Thoracic aorta (tissue), 2 donors: ENCODE measurements around the gene CCDC85A. TPM values are rescaled to one million over a fixed set of nuclear protein-coding genes. Genes with fewer than 3 reads are reported as not detected.

Source experiments
- ATAC-seq: fragments of 150-250 bp; one replicate; pipeline ENCODE4 v1.8.0; 2017; ENCODE audit warnings: low read depth; ENCODE audit not compliant: insufficient number of reproducible peaks, low FRiP score
- DNase-seq: peaks from one replicate; pipeline ENCODE4 v3.0.0-alpha.2; 2020; ENCODE audit warnings: low spot score
- H3K27ac ChIP-seq, 2 donors: fragments of 200-600 bp; sonication (generic); 1 replicate in 1 of 2; 2 replicates in 1 of 2; pipeline ENCODE4 v1.5.1; 2016; ENCODE audit warnings: mild to moderate bottlenecking in 2 of 2, moderate library complexity in 2 of 2
- H3K27me3 ChIP-seq: fragments of 200-600 bp; sonication (generic); replicated peaks from 2 replicates; pipeline ENCODE4 v1.6.0; 2016; ENCODE audit warnings: mild to moderate bottlenecking; ENCODE audit not compliant: insufficient read depth
- H3K36me3 ChIP-seq: fragments of 200-600 bp; sonication (generic); one replicate; pipeline ENCODE4 v1.5.1; 2016
- H3K4me1 ChIP-seq, 2 donors: fragments of 200-600 bp; sonication (generic); 1 replicate in 1 of 2; 2 replicates in 1 of 2; pipeline versions ENCODE4 v1.5.1 to v1.6.0; 2016; ENCODE audit warnings: low read depth in 2 of 2, mild to moderate bottlenecking in 1 of 2; ENCODE audit not compliant: control insufficient read depth in 1 of 2
- H3K4me3 ChIP-seq: fragments of 200-600 bp; sonication (generic); 2 replicates; pipeline ENCODE4 v1.5.1; 2016; ENCODE audit warnings: mild to moderate bottlenecking
- H3K9me3 ChIP-seq: fragments of 200-600 bp; sonication (generic); 2 replicates; pipeline ENCODE4 v1.5.1; 2016
- total RNA-seq, 2 donors: library from RNA; depleted of rRNA; stranded (reverse); fragments of >200 nt; gene quantifications; one replicate each; pipeline versions ENCODE4 v1.1.0 to v1.2.3, GENCODE V29; 2016
- TF ChIP-seq, protein P1 (sequence below): fragments of 200-600 bp; sonication (generic); IDR thresholded peaks from one replicate; pipeline ENCODE4 v1.5.1; 2019; ENCODE audit warnings: antibody characterized with exemption

Gene CCDC85A
- total RNA-seq, 2 donors from 2014 or later, result 3.7 to 4.2 TPM

DNA sequence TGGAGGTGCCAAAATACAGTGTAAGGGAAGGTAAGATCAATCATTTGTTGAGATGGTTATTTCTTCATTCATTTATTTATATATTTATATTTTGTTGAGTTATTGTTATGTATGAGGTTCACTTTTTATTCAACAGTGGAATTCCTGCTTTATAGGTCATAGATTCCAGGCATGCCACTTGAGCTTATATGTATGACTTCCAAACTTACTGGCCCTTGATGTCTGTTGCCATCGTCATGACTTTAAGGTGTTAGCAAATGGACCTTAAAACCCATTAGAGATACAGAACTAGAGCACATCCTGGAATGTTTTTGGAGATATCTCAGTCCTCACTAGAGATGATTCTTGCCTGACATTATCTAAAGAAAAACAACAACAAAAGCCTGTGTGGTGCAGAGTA, 25.9 kb downstream of the CCDC85A start:
- no peak for DNase-seq
- H3K9me3 ChIP-seq, result no peaks in the 10 kb centered on the region
- no peaks in the 10 kb centered on the region for H3K36me3 ChIP-seq
- TF ChIP-seq, protein P1, sequence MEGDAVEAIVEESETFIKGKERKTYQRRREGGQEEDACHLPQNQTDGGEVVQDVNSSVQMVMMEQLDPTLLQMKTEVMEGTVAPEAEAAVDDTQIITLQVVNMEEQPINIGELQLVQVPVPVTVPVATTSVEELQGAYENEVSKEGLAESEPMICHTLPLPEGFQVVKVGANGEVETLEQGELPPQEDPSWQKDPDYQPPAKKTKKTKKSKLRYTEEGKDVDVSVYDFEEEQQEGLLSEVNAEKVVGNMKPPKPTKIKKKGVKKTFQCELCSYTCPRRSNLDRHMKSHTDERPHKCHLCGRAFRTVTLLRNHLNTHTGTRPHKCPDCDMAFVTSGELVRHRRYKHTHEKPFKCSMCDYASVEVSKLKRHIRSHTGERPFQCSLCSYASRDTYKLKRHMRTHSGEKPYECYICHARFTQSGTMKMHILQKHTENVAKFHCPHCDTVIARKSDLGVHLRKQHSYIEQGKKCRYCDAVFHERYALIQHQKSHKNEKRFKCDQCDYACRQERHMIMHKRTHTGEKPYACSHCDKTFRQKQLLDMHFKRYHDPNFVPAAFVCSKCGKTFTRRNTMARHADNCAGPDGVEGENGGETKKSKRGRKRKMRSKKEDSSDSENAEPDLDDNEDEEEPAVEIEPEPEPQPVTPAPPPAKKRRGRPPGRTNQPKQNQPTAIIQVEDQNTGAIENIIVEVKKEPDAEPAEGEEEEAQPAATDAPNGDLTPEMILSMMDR, result no peak
- ATAC-seq, result no peak
- H3K27me3 ChIP-seq, result no peaks in the 10 kb centered on the region
- no peak overlapping the region for H3K27ac ChIP-seq
- no peak overlapping the region for H3K4me3 ChIP-seq
- peaks cover 0 to 7% of the 10 kb centered on the region in 2 donors for H3K4me1 ChIP-seq

DNA sequence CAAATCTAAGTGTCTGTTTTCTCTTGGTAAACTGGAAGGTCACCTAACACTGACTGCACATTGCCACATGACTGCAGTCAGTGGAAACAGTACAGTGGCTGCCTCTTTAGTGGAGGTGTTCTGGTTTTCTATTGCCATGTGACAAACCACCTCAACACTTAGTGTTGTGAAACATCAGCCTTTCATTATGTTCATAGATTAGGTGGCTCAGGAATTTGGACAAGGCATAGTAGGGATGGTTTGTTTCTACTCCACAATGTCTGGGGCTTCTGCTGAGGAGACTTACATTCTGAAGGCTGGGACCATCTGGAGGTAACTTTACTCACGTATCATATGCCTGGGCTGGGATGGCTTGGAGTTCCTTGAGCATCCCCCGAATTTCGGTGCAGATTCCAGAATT, 26.5 kb downstream of the CCDC85A start:
- TF ChIP-seq, protein P1, result no peak
- Histone ChIP-seq H3K4me3 (no peak overlapping the region), H3K36me3 (no peaks in the 10 kb centered on the region), H3K27ac (no peak overlapping the region), H3K27me3 (no peaks in the 10 kb centered on the region), H3K4me1 (peaks cover 0 to 7% of the 10 kb centered on the region in 2 donors), H3K9me3 (no peaks in the 10 kb centered on the region)
- DNase-seq, result no peak
- no peak for ATAC-seq

DNA sequence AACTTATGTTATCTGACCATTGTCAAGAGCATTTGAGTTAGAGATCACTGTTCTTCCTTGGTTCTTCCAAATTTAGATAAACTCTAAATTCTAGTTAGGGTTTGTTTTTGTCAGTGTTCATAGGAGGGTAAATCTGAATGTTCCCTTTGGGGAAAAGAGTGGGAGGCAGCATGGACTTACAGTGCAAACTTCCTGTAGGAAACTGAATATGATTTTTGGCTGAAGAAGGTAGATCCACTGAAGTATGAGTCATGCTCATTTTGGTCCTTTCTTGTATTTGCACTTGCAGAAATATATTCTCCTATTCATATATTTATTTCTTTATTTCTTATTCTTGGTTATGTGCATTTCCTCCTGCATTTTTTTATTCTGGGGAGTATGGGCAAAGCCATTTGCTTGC, 27.3 kb downstream of the CCDC85A start:
- no peaks in the 10 kb centered on the region for H3K36me3 ChIP-seq
- no peak for DNase-seq
- TF ChIP-seq, protein P1, result no peak
- no peak overlapping the region for H3K27ac ChIP-seq
- H3K4me3 ChIP-seq, result no peak overlapping the region
- ATAC-seq, result no peak
- no peaks in the 10 kb centered on the region for H3K27me3 ChIP-seq
- peaks cover 0 to 7% of the 10 kb centered on the region in 2 donors for H3K4me1 ChIP-seq
- no peaks in the 10 kb centered on the region for H3K9me3 ChIP-seq

DNA sequence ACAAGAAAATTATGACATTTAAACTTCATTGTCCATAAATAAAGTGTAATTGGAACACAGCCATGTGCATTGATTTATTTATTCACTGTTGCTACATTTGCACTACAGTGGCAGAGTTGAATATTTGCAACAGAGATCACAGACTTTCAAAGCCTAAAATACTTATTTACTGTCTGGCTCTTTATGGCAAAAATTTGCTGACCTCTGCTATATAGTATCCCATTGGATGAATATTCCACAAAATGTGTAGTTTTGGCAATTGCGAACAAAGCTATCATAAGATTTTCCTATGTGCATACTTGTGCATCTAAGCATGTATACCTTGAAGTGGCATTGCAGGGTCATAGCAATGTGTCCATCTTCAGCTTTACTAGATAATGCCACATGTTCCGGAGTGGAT, 32.1 kb downstream of the CCDC85A start:
- no peak for DNase-seq
- no peaks in the 10 kb centered on the region for H3K27me3 ChIP-seq
- peaks cover 0 to 7% of the 10 kb centered on the region in 2 donors for H3K4me1 ChIP-seq
- no peak for ATAC-seq
- TF ChIP-seq, protein P1, result no peak
- no peaks in the 10 kb centered on the region for H3K36me3 ChIP-seq
- no peak overlapping the region for H3K4me3 ChIP-seq
- H3K27ac ChIP-seq, result no peak overlapping the region
- no peaks in the 10 kb centered on the region for H3K9me3 ChIP-seq

DNA sequence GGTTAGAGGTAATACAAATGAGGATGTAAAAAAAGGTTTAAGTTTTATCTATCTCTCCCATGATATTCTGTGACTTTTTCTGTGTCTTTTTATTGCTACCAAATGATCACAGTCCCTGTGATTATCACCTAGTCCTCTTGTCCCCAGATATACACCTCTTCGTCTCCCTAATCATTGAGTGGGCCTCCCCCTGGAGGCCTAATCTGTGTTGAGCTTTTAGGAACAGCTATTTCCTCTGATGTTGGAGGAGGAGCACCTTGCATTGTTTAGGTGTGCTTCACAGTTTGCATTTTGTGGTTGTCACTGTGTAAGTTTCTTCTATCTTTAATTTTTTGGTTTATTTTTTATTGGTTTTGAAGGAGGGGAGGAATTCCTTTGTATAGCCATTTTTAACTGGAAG, 33.3 kb downstream of the CCDC85A start:
- TF ChIP-seq, protein P1, result no peak
- no peak overlapping the region for H3K4me3 ChIP-seq
- no peaks in the 10 kb centered on the region for H3K36me3 ChIP-seq
- ATAC-seq (no peak), DNase-seq (no peak)
- no peaks in the 10 kb centered on the region for H3K9me3 ChIP-seq
- no peaks in the 10 kb centered on the region for H3K4me1 ChIP-seq
- H3K27me3 ChIP-seq, result no peaks in the 10 kb centered on the region
- H3K27ac ChIP-seq, result no peak overlapping the region
